Activated CD4-positive, alpha-beta T cell treated with anti-CD3 and anti-CD28 coated beads, Interleukin-10, Interleukin-2, amounts not matched to agents 100 ng/mL and 50 ng/mL, durations not matched to agents 16 hours and 8 hours (primary cell): ENCODE data around the gene ALDH16A1.
"Not testable (repeated sequence)": the region's sequence is repeated elsewhere in the genome, so short reads cannot be mapped to it uniquely, and the experiment has no call there.

Source experiments
- DNase-seq: peaks from one replicate; pipeline ENCODE4 v3.0.0-alpha.2; 2020

ALDH16A1 gene

DNA sequence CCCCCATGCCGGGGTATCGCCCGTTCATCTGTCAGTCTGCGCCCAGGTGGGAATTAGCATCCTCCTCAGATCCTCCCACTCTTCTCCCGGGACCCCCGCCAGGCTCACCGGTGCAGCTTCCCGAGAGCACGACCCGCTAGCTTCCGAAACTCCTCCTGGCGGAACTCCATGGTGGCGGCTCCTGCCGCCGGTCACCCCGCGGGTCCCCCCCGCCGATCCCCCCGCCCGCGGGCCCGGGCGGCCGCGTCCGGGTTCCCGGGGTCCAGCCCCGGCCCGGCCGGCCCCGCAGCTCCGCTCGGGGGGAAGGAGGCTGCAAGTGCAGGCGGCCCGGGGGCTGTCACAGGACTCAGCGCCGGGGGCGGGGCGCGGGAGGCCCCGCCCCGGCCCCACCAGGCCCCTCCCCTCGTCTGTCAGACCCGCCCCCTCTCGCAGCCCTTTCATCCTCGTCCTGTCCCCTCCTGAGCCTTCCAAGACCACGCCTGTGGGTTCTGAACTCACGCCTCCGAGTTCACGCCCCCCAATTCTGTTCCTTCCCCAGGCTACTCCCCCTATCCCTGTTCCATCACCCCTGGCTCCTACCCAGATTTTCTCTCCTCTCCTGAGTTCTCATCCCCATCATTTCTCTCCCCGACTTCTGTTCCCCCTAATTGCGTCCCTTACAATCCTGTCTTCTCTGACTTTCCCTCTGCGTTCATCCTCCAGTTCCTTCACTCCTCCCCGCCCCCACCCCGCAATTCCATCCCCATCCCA lies 11.6 kb upstream of the ALDH16A1 start, which contains the start of gene SLC17A7:
SLC17A7 (minus strand) TSS at position 318 of the 750 bp plus-strand sequence; CDS start at position 170, 148 bp downstream.
- DNase-seq: peak; percentile 50

- DNase-seq: no peak
Observed at GRCh38 chr19:49441960-49442350, 11.1 kb upstream of the ALDH16A1 start.

DNA sequence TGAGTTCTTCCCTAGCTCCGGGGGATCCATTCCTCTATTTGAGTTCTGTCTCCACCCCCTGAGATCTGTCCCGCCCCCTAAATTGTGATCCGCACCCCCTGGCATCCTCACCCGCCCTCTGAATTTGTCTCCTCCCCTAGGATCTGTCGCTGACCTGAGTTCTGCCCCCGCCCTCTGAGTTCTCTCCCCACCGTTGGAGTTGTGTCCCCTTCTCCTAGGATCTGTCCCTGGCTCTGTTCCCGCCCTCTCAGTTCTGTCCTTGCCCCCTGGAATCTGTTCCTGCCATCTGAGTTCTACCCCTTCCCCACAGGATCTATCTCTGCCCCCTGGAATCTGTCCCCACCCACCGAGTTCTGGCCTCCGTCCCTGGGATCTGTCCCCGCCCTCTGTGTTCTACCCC lies 10.7 kb upstream of the ALDH16A1 start:
- DNase-seq: no peak

- DNase-seq: peak; percentile 79
Observed at GRCh38 chr19:49442771-49443365, 10.2 kb upstream of the ALDH16A1 start.

- DNase-seq: peak; percentile 95
Observed at GRCh38 chr19:49443366-49444099, 9.5 kb upstream of the ALDH16A1 start.

DNA sequence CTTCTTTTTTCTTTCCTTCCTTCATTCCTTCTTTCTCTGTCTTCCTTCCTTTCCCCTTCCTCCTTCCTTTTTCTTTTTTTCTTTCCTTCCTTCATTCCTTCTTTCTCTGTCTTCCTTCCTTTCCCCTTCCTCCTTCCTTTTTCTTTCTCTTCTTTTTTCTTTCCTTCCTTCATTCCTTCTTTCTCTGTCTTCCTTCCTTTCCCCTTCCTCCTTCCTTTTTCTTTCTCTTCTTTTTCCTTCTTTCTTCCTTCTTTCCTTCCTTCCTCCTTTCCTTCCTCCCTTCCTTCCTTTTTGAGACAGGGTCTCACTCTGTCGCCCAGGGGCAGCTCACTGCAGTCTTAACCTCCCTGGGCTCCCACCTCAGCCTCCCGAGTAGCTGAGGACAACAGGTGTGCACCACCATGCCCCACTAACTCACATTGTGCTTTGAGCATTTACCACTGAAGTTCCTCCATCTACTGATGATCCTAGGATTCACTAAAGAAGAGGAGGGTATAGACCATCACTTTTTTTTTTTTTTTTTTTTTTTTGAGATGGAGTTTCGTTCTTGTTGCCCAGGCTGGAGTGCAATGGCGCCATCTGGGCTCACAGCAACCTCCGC lies 8.8 kb upstream of the ALDH16A1 start:
- DNase-seq: not testable (repeated sequence)

DNA sequence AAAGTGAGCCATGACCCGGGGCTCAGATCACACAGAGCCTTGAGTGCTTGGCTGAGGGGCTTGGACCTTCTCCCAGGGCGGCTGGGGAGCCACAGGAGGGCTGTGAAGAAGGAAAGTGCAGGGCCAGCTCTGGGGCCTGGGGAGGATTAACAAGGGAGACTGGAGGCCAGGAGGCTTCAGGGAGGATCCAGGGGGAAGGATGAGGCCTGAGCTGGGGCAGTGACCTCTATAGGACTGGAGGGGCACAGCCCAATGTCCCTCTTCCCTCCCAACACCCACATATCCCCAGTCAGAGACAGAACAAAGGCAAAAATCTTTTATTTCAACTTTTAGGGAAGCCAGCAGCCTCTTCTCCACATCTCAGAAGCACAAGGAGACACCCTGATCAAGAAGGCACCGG lies 7.0 kb upstream of the ALDH16A1 start:
- DNase-seq: no peak

- DNase-seq: peak; percentile 58
Observed at GRCh38 chr19:49447485-49448431, 5.3 kb upstream of the ALDH16A1 start.

DNA sequence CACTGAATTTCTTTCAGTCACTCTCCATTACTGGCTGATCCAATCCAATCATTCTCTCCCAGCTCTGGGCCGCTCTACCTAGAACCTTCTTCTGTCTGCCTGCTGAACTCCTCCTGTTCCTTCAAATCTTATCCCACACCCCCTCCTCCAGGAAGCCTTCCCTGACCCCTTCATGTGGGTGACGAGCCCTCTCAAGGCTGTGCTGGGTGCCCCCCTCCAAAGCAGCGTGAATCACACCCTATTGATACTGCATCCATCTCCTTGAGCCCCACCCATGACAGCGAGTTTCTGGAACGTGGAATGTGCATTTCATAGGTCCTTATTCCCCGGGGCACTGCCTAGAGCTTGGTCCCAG lies 4.6 kb upstream of the ALDH16A1 start:
- DNase-seq: no peak

DNA sequence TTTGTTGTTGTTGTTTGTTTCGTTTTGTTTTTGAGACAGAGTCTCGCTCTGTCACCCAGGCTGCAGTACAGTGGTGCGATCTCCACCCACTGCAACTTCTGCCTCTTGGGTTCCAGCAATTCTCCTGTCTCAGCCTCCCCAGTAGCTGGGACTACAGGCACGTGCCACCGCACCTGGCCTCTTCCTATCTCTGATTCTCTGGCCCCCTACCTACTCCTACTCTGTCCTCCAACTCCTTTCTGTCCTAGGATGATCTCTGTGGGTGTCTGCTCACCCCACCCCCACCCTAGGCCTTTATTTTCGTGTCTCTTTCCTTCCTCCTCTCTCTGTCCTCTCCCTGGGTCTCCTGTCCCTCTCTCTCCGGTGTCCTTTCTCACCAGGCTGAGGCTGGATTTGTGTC lies 2.6 kb upstream of the ALDH16A1 start:
- DNase-seq: no peak

- DNase-seq: peak; percentile 99
Observed at GRCh38 chr19:49451430-49452181, 1.4 kb upstream of the ALDH16A1 start, which contains the start of gene PIH1D1. TSS of gene PIH1D1 (minus strand) at chr19:49451814. CDS start at chr19:49451574, 240 bp downstream.

- no peak for DNase-seq
Observed at GRCh38 chr19:49453757-49454240, 774 bp downstream of the ALDH16A1 start.

DNA sequence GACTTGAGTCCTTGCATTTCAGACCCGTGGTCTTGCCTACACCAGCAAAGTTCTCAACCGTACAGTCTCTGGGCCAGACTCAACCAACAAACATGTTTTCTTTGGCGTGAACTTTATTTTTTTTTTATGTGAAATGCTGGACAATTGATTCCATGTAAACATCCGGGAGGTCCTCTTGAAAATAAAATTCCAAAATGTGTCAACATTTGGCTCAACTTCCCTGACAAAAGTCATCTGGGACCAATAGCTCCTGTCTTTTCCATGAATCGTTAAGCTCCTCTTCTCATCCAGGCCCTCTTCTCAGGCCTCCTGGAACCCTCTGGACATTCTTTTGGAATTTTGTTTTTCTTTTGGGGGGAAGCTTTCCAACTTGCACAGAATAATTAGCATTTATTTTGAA lies 2.7 kb downstream of the ALDH16A1 start:
- no peak for DNase-seq

DNA sequence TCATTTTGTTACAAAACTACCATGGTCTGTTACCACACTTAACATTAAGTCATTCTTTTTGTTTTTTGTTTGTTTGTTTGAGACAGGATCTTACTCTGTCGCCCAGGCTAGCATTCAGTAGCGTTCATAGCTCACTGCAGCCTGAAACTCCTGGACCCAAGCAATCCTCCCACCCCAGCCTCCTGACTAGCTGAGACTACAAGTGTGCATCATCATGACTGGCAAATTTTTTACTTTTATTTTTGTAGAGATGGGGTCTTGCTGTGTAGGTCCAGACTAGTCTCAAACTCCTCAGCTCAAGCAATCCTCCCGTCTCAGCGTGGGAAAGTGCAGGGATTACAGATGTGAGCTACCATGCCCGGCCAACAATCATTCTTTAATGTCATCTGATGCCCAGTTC lies 3.3 kb downstream of the ALDH16A1 start:
- no peak for DNase-seq

- DNase-seq: no peak
Observed at GRCh38 chr19:49458567-49458903, 5.5 kb downstream of the ALDH16A1 start.

- DNase-seq: no peak
Observed at GRCh38 chr19:49459388-49459787, 6.4 kb downstream of the ALDH16A1 start.

DNA sequence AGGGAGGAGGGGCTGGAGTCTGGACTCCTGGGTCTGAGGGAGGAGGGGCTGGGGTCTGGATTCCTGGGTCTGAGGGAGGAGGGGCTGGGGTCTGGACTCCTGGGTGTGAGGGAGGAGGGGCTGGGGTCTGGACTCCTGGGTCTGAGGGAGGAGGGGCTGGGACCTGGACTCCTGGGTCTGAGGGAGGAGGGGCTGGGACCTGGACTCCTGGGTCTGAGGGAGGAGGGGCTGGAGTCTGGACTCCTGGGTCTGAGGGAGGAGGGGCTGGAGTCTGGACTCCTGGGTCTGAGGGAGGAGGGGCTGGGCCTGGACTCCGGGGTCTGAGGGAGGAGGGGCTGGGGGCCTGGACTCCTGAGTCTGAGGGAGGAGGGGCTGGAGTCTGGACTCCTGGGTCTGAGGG lies 8.1 kb downstream of the ALDH16A1 start:
- DNase-seq: not testable (repeated sequence)

DNA sequence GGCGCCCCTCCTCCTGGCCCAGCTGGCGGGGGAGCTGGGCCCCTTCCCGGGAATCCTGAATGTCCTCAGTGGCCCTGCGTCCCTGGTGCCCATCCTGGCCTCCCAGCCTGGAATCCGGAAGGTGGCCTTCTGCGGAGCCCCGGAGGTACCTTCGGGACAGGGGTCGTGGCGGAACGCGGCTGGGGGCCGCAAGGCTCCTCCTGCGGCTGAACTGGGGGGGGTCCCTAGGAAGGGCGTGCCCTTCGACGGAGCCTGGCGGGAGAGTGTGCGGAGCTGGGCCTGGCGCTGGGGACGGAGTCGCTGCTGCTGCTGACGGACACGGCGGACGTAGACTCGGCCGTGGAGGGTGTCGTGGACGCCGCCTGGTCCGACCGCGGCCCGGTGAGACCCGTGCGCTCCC lies 8.6 kb downstream of the ALDH16A1 start:
- DNase-seq: no peak

DNA sequence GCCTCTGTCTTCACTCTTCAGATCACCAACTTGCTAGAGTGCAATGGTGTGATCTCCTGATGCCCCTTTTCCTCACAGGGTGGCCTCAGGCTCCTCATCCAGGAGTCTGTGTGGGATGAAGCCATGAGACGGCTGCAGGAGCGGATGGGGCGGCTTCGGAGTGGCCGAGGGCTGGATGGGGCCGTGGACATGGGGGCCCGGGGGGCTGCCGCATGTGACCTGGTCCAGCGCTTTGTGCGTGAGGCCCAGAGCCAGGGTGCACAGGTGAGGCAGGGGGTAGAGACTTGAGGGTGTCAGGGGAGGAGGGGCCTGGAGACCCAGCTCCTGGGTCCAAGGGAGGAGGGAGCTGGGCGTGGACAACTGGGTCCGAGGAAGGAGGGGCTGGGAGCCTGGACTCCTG lies 9.5 kb downstream of the ALDH16A1 start:
- DNase-seq: no peak

GRCh38 chr19:49463960-49464740 lies 11.1 kb downstream of the ALDH16A1 start:
- DNase-seq: no peak

DNA sequence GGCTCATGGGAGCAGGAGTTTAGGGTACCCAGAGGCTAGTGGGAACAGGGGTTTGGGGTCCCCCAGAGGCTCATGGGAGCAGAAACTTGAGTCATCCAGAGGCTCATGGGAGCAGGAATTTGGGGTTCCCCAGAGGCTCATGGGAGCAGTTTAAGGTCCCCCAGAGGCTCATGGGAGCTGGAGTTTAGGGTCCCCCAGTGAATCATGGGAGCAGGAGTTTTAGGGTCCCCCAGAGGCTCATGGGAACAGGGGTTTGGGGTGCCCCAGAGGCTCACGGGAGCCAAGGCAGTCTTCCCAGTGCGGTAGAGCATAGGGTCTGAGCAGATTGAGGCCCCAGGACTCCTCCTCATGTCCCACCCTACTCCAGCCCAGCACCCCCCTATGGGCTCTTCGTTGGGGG lies 12.3 kb downstream of the ALDH16A1 start:
- no peak for DNase-seq
